ENCODE measurements around the gene ARL3.

ARL3 gene

GRCh38 chr10:102740229-102740628, 26.0 kb upstream of the ARL3 start:
- ChIA-PET POLR2A (no interaction called here), CTCF (interaction anchor here (1.9 to 6.0 kb wide), 2 partner anchors 12 to 161 kb away, joined by 12 to 25 read pairs; no protein-coding TSS in a partner anchor)
- DNase-seq (ENCODE audit: low read depth, low spot score), result no peak
- TF ChIP-seq CTCF (IDR thresholded peaks at IDR 0.05; ENCODE audit: insufficient read depth, low read length, missing control alignments), result no peak
- no peak overlapping the region for H3K4me3 ChIP-seq (ENCODE audit: low read depth, low read length)

GRCh38 chr10:102738692-102739121, 24.5 kb upstream of the ARL3 start:
- ChIA-PET POLR2A (no interaction called here), CTCF (interaction anchor here (0.9 to 2.8 kb wide), 3 partner anchors 9 to 163 kb away, joined by 3 to 13 read pairs (median 9); no protein-coding TSS in a partner anchor)
- no peak for TF ChIP-seq CTCF (IDR thresholded peaks at IDR 0.05; ENCODE audit: insufficient read depth, low read length, missing control alignments)
- H3K4me3 ChIP-seq (ENCODE audit: low read depth, low read length), result no peak overlapping the region
- DNase-seq (ENCODE audit: low read depth, low spot score), result no peak

GRCh38 chr10:102735065-102735562, 20.9 kb upstream of the ARL3 start:
- ChIA-PET CTCF (interaction anchor here (1.6 kb wide), 1 partner anchor 167 kb away, joined by 10 read pairs; no protein-coding TSS in a partner anchor), POLR2A (no interaction called here)
- H3K4me3 ChIP-seq (ENCODE audit: low read depth, low read length), result no peak overlapping the region
- no peak for TF ChIP-seq CTCF (IDR thresholded peaks at IDR 0.05; ENCODE audit: insufficient read depth, low read length, missing control alignments)
- no peak for DNase-seq (ENCODE audit: low read depth, low spot score)

GRCh38 chr10:102732661-102733060, 18.5 kb upstream of the ARL3 start:
- ChIA-PET CTCF (interaction anchor here (0.6 to 3.0 kb wide), 9 partner anchors 10 to 172 kb away, joined by 3 to 12 read pairs (median 5); no protein-coding TSS in a partner anchor), POLR2A (no interaction called here)
- H3K4me3 ChIP-seq (ENCODE audit: low read depth, low read length), result no peak overlapping the region
- TF ChIP-seq CTCF (IDR thresholded peaks at IDR 0.05; ENCODE audit: insufficient read depth, low read length, missing control alignments), result no peak
- DNase-seq (ENCODE audit: low read depth, low spot score), result no peak

DNA sequence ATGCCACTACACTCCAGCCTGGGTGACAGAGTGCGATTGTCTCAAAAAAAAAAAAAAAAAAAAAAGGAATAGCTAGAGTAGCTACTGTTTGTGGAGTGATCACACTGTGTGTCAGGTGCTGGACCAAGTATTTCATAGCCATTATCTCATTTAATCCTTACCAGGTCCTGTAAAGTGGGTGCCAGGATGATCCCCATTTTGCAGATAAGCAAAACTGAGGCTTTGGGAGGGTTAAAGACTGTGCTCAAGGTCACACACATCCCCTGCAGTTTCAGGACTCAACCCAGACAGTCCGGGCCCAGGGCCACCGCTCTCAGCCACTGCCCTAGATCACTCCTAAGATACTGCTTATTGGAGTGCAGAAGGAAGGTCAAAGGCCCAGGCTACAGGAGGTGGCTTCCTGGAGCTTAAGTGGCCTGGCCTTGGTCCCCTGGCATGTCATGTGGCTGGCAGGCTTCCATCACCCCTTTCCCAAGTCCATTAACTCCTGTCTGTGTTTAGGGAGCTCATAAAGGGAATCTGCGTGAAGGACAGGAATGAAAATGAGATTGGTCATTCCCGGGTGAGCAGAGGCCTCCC, 17.1 kb upstream of the ARL3 start:
- CTCF ChIA-PET, result interaction anchor here (0.8 to 3.0 kb wide), 12 partner anchors 10 to 172 kb away, joined by 3 to 30 read pairs (median 4); partner anchors contain the start of genes ARL3 and SFXN2
- DNase-seq (ENCODE audit: low read depth, low spot score), result no peak
- POLR2A ChIA-PET, result interaction anchor here (0.6 kb wide), 1 partner anchor 102 kb away, joined by 3 read pairs; no protein-coding TSS in a partner anchor
- no peak for TF ChIP-seq CTCF (IDR thresholded peaks at IDR 0.05; ENCODE audit: insufficient read depth, low read length, missing control alignments)
- no peak overlapping the region for H3K4me3 ChIP-seq (ENCODE audit: low read depth, low read length)

Data from AG04449 (cell line).